NCI-H2029 (cell line): ENCODE measurements around the gene FBXO10.

ENCODE experiments used
- DNase-seq: peaks from one replicate; lab custom pipeline; 2025; lab: John Stamatoyannopoulos, UW

The FBXO10 gene

DNA sequence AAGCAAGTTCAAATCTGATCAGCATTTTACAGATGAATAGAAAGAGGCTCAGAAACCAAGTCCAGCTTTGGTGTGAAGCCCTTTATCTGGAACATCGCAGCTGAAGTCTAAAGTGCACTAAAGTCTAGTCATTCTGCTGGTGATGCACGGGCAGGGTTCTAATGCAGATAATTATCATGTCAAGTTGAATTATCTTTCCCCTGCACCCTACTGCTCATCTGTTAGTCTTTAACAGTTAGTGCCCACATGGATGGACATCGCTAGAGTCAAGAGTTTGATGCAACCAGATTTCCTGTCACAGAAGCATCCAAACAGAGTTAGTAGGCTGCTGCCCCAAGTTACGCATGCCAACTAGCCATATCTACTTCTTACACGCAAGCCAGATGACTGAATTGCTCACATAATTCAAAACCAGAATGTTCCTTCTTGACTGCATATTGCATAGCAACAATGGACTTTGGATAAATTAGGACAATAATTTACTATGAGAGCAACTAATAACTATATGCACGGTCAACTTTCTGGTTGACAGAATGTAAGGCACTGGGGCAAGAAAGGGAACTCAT is 17.8 kb upstream of the FBXO10 start:
- DNase-seq = no peak

DNA sequence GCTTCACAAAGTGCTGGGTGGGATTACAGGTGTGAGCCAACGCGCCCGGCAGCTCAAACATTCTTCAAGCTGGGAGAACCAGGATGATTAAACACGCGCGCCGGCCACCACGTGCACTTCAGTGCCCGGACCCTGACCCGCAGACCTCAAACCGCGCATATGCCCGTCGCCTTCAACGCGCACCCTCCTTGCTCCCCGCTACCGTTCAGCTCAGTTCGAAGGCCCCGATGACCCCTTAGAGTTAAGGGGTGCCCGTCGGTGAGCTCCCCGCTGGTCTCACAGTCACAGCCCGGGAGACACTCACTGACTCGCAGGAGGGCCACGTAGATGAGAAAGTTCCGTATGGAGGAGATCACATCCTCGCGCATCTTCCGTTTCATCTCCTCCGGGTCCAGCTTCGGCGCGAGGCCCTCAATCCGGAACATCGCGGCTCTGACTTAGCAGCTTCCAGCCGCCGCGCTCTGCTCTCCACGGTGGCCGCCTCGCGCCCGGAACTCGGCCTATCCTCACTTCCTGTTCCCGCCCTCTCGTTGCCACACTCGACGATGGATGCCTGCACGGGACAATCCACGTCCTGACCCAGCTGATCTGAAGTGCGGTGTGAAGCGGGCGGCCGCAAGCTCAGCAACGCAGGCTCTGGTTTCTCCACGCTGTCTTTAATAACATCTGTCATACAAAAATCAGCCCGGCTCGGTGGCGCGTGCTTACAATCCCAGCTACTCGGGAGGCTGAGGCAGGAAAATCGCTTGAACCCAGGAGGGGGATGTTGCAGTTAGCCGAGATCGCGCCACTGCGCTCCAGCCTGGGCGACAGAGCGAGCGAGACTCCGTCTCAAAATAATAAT is 16.1 kb upstream of the FBXO10 start, which contains the start of gene TOMM5:
TOMM5 (minus strand) TSS at position 490 of the 844 bp plus-strand sequence; CDS start at position 425, 65 bp downstream.
- peak; percentile 88 for DNase-seq

DNA sequence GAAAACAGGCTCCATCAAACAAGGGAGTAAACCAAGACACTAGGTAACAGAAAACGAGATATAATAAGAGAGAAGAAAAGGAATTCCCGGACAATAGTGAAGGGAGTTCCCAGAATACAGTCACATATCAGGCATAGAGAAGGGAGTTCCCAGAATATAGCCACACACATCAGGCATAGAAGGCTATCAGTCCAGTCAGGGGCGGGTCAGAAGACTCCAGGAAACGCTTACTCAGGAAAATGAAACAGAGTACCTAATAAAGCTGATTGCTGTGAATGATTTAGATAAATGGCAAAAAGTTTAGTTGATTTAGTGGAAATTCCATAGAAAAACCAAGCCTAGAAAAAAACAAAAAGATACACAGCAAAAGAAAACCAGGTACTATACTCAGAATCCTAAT is 11.3 kb upstream of the FBXO10 start:
- DNase-seq = no peak

DNA sequence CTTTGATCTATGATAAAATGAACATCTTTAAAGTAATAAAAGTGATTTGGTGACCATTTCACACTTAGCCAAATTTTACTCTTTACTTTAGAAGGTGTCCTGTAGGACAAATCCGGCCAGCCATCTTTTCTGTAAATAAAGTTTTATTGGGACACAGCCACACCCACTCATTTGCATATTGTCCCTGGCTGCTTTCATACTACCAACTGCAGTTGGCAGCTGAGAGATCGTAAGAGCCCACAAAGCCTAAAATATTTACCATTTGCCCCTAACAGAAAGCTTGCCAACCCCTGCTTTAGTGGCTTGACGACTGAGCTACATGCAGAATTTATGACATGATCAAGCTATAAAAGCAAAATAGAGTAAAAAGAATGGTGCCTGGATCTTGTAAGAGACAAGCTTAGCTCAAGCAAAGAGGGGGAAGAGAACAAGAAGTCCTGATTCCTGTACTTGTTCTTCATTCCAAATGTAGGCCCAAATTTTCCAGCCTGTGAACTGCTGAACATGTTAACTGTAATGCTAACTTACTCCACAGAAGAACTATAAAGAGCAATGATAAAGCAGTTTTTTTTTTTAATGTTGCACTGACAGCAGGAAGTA is 7.4 kb upstream of the FBXO10 start:
- no peak for DNase-seq

DNA sequence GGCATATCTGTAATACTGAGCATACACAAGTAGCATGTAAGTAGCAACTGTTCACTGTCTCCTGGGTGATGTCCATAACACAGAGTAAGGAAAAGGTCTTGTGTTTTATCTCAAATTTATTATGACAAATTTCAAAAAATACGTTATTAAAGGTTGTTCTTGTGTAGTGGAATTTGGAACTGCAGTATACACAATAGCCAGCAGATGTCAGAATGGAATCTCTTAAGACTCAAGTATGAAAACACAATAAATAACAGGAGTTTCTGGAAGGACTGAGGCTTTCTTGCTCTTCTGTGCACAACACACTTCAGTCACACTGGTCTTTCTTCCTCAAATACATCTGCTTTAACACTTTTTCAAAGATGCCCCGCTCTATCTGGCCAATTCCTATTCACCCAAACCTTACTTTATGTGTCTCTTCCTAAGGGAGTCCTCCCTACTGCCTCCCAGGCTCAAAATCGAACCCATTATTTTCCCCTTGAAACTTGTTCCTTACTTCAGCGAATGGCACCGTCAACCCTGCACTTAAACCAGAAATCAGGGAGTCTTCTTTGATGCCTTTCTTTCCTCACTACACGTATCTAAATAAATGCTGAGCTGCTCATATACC is 6.5 kb upstream of the FBXO10 start:
- DNase-seq = peak; percentile 27

DNA sequence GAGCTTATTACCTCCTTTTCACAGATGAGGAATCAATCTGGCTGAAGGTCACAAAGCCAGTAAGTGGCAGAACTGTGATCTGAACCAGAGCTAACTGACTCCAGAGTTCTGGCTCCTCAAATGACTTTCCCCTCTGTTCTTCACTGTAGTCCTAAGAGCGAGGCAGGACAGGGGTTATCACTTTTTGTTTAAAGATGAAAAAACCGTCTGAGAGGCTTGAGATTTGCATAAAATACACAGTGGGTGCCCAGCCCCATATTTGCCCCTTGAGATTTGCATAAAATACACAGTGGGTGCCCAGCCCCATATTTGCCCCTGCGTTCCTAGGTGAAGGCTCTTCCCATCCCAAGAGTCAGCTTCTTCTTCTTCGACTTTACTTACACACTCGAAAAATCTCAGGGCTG is 667 bp downstream of the FBXO10 start:
- DNase-seq = no peak

DNA sequence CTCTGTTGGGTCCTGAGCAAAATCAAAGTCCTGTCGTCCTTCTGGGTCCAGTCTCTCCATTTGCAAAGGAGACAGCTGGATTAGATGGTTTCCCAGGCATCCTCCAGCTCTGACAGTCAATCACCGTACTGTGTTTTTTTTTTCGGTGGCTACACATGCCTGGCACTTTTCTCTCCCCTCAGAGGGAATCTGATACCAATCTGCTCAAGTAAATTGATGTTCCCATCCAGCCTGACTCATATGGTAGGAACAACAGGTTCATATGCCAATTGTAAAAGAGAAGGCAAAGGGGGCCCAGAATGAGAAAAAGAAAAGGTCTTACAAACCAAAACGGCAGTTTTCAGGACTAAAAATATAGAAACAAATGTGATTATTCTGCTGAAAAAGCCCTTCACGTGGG is 1.2 kb downstream of the FBXO10 start:
- no peak for DNase-seq

DNA sequence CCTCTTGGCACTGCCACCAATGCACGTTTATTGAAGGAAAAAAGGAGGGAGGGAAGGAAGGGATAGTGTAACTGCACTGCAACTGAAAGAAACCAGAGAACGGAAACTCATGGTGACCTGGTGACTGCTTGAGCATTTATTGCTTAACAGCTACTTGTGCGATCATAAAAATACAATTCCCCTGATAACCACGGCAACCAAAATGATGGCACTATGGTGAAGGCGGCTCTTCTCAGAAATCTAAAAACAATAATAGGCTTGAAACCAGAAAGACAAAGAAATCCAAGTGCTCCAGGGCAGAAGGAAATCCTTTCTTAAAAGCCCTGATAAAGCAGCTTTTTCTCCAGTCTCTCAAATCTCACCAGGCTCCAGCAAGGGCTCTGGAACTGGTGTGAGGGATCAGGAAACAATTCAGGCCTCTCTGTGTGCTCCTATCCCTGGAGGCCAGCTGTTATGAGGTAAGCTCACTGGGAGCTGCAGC is 1.9 kb downstream of the FBXO10 start:
- no peak for DNase-seq

DNA sequence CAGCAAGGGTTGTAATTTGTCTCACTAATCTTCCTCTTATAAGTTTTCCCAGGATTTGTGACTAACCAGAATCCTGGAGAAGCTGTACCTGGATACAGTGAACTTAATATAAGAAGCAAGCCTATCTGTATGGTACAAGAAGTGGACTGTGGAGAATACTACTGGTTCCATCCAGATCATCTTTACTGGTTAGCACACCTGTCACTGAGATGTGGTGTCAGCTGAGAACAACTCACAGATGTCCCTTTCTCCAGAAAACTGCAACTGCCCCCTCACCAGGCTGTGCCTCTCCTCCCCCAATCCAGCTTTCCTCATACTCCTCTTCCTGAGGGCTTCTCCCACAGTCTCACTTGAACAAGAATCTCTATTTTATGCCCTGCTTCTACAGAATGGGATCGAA is 4.9 kb downstream of the FBXO10 start:
- no peak for DNase-seq

DNA sequence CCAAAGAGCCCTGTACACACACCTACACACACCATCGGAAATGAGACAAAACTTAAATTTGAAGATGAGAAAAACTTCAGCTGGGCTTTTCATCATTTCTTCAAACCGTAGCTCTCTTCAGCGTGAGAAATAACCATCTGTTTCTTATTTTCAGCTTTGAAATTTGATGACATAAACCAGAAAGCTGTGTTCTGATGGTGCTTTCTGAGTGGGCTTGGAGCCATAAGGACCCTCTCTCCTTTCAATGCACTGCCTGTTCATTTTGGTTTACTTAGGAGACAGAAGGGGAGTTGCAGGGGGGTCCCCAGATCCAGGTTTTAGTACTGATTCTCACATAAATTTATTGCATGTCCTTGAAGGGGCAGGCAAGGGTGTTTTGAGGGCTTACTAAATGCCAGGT is 9.5 kb downstream of the FBXO10 start:
- DNase-seq = no peak

DNA sequence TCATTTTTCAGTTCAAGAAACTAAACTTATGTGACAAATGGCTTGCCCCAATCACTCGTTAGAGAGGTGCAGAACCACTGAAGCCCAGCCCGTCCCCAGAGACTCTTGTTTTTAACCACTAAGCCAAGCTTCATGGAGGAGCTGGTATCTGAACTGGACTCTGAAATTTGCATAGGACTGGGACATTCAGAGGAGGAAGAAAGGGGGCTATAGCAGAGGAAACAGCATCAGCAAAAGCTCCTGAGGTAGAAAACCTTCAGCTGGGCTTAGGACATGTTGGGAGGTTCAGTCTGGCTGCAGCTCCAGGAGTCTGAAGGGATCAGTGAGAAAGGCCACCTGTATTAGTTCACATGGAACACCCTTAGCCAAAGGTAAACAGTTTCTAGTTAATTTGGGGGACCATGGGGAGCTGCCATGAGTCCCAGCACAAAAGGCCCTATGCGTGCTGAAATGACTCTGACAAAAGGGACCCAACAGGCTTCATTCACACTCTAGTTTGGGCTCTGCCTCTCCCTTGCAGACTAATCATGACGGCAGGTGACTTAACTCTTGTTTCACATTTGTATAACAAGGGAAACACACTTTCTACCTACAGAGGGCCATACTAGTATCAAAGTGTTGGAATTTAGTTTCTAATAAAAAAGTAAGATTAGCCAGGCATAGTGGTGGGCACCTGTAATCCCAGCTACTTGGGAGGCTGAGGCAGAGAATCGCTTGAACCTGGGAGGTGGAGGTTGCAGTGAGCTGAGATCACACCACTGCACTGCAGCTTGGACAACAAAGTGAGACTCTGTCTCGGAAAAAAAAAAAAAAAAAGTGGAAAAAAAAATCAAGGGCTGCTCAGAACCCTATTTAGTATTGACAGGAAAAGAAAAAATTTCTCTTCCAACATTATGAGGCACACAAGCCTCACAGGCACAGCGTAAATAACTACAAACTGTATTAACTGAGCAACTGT is 10.2 kb downstream of the FBXO10 start:
- no peak for DNase-seq

DNA sequence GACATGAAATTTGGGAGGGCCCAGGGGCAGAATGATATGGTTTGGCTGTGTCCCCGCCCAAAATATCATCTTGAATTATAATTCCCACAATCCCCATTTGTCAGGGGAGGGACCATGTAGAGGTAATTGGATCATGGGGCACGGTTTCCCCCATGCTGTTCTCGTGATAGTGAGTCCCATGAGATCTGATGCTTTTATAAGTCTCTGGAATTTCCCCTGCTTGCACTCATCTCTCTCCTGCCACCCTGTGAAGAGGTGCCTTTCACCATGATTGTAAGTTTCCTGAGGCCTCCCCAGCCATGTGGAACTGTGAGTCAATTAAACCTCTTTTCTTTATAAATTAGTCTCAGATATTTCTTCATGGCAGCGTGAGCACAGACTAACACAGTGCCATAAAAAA is 11.3 kb downstream of the FBXO10 start:
- no peak for DNase-seq

DNA sequence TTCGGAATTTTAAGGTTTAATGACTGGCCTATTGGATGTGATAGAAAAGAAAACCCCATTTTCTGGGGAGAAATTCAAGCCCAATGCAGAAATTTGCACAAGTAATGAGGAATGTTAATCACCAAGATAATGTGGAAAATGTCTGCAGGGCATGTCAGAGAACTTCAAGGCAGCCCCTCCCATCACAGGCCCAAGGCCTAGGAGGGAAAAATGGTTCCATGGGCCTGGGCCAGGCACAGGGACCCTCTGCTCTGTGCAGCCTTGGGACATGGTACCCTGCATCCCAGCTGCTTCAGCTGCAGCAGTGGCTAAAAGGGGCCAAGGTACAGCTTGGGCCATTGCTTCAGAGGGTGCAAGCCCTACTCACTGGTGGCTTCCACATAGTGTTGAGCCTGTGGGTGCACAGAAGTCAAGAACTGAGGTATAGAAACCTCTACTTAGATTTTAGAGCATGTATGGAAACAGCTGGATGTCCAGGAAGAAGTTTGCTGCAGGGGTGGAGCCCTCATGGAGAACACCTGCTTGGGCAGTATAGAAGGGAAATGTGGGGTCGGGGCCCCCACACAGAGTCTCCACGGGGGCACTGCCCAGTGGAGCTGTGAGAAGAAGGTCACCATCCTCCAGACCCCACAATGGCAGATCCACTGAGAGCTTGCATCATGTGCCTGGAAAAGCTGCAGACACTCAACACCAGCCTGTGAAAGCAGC is 12.2 kb downstream of the FBXO10 start:
- DNase-seq = no peak

DNA sequence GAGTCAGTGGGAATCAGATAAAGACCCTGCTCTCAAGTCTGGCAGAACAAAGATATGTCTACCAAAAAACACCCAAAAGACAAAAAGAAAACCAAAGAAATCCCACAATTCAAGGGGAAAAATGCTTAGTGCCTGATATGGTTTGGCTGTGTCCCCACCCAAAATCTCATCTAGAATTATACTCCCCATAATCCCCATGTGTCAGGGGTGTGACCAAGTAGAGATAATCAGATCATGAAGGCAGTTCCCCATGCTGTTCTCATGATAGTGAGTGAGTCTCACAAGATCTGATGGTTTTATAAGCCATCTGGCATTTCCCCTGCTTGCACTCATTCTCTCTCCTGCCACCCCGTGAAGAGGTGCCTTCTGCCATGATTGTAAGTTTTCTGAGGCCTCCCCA is 13.4 kb downstream of the FBXO10 start:
- DNase-seq = no peak

DNA sequence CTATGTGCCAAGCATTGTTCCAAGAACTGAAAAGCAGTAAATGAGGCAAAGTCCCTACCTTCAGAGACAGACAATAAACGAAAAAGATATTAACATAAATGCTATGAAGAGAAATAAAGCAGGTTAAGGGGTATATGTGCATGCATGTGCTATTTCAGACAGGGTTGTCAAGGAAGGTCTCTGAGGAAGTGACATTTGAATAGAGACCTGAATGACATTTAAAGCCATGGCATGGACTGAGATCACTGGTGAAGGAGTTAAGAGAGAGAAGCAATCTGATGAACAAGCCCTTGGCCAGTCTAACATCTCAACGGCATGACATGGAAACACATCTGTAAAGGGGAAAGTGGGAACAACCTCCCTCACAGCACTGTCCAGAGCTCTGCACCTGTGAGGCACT is 14.5 kb downstream of the FBXO10 start:
- no peak for DNase-seq

DNA sequence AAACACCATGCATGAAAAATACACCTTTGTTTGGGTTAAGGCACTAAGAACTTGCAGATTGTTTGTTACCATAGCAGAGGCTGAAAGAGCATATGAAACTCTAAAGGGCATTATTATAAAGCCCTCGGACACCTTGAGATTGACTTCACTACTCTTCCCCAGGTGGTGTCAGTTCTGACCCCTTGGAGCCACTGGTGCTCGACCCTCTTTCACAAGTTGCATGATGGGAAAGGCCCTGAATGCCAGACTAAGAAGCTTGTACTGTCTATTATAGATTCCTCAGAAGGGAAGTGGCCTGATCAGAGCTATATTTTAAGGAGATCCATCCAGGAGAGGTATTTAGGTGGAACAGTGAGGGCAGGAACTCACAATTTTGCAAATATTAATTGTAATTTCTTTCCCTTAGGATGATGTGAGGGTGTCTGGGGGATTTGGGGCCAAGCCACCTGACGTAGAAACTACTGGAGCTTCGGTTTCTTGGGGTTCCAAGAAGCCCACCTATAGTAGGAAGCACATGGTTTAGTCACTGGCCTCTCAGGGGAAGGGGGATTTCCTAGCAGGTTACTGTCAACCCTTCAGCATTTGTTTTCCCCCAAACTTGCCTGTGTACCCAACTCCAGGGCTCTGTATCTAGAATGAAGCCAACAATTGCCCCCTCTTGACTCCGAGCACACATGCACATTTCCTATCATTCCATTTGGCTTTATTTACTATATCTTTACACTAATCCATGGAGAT is 16.2 kb downstream of the FBXO10 start:
- no peak for DNase-seq

DNA sequence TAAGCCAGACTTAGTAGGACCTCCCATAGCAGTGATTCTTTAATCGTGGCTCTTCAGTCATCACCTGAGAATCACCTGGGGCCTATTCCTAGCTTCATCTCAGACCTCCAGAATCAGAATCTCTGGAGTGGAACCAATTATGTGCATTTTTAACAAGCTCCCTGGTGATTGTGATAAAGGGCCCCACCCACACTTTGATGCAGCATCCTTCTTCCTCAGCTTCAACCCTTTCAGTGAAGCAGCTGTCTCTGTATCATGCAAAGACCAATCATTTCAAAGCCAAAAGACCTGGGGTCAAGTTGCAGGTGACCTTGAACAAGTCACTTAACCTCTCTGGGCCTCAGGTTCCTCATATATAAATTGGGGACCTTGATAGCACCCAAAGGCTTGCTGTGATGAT is 17.1 kb downstream of the FBXO10 start:
- no peak for DNase-seq

DNA sequence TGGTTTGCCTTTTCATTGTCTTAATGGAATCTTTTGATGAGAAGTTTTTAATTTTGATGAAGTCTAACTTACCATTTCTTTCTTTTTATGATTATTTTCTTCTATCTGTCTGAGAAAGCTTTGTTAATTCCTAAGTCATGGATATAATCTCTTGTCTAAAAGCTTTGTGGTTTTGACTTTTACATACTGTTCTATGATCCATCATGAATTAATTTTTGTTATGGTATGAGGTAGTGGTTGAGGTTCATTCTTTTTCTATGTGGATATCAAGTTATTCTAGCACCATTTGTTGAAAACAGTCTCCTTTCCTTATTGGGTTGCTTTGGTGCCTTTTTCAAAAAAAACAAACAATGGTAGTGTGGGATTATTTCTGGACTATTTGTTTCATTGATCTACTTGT is 20.4 kb downstream of the FBXO10 start:
- no peak for DNase-seq

DNA sequence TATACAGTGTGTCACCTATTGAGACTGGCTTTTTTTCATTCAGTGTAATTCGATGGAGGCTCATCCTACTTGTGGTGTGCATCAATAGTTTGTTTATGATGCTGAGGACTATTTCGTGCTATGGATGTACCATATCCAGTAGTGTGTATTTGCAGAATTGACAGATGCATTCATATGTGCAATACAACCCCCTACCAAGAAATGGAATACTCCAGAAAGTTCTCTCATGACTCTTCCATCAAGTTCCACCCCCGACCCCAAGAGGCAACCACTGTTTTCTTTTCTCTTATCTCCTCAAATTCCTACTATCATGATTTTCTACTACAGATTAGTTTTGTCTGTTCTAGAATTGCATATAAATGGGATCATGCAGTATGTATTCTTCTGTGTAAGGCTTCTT is 21.9 kb downstream of the FBXO10 start:
- DNase-seq = no peak

DNA sequence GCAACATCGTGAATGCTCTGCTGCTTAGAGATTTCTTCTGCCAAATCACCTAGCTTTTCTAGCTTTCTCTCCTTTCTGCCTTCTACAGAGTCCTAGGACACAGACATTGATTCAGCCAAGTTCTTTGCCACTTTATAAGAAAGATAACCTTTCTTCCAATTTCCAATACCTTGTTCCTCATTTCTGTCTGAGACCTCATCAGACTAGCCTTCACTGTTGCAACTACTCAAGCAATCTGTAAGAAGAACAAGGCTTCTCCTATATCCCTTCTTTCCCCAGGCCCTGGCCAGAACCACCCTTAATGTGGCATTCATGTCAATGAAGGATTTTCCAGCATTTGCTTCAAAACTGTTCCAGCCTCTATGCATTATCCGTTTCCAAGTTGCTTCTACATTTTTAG is 24.3 kb downstream of the FBXO10 start:
- DNase-seq = no peak
